ENCODE data around the gene RPS6KA2.

The RPS6KA2 gene

GRCh38 chr6:166523782-166524559, 103.1 kb downstream of the RPS6KA2 start:
- DNase-seq = no peak

DNA sequence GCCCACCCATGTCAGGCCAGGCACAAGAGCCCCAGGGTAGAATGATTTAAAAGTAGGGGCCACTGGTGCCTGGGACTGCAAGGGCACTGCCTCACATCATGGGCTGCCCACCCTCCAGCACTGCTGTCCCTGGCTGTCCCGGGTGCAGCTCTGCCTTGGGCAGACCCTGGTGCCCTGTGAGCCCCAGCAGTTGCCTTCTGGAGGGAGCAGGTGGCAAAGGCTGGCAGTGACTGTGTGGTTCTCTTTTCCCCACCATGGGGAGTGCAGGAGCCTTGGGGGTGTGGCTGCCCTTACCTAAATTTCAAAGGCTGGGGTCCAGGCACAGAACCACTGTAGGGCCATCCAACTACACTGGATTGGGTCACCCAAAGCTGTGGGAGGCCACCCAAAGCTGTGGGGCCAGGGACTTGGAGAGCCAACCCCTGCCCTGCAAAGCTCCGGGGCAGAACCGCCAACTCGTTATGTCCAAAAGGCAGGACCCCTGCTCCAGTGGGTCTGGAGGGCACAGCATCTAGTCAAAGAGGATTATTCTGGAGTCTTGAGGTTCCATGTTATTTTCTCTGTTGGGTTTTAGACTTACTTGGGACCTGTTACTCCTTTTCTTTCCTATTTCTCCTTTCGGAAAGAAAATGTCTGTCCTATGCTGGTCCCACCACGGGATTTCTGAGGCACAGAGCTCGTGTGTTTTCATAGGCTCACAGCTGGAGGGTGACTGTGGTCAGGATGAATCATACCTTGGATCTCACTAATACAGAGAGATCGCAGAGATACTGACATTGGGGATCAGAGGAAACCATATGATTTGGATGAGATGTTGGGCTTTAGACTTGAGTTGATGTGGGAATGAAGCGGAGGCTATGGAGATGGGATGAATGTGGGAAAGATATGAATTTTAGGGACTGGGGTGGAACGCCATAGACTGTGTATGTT, 105.9 kb downstream of the RPS6KA2 start:
- DNase-seq = no peak

- no peak for DNase-seq
Measured at GRCh38 chr6:166516251-166516884, 110.7 kb downstream of the RPS6KA2 start.

GRCh38 chr6:166515072-166515810, 111.8 kb downstream of the RPS6KA2 start:
- DNase-seq = no peak

- DNase-seq = no peak
Measured at GRCh38 chr6:166514196-166514595, 112.9 kb downstream of the RPS6KA2 start.

- no peak for DNase-seq
Measured at GRCh38 chr6:166512567-166512966, 114.5 kb downstream of the RPS6KA2 start.

DNA sequence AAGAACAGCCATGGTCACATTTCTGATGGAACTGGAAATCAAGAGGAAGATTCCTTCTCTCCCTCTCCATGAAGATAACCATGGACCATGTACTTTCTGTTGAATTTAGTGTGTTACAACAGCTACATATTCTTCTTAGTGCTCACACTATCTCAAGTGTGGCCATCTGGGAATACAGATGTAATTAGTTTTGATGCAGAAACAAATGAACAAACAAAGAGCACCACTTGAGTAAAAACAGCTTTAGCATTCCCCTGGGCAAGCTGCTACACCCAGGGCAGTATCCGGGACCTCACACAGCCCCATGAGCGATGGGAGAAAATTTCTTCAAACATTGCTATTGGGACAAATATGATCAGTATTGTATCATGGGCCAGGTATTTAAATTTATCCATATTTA, 115.7 kb downstream of the RPS6KA2 start:
- peak; percentile 2 for DNase-seq

- no peak for DNase-seq
Measured at GRCh38 chr6:166509193-166509592, 117.9 kb downstream of the RPS6KA2 start.

DNA sequence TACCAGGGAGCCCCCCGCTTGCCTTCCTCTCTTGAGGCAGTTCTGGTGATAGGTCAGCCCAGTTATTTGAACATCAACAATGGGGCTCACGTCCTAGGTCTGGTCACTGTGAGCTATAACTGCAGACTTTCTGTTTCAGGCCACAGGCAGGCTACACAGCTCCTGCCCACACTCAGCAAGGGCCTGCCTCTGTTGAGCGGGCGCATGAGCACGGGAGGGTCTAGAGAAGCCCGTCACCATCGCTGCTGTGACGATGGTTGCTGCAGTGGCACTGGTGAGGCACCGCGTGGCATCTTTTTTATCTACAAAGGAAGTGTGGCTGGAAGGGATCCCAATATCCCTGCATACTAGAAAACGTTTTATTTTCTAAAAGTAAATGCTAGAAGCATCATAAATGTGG, 118.3 kb downstream of the RPS6KA2 start:
- DNase-seq = no peak

GRCh38 chr6:166507809-166508564, 119.1 kb downstream of the RPS6KA2 start:
- no peak for DNase-seq

DNA sequence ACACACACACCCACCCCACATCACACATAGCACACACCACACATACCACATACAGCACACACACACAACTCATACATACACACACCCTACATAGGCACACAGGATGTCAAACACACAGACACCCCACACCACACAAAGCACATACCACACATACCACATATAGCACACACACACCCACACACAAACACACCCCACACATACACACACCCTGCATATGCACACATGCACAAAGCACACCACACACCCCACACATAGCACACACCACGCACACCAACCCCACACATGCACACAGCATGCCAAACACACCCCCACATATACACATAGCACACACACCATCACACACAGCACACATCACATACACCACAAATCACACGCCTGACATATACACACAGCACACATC, 119.7 kb downstream of the RPS6KA2 start:
- no peak for DNase-seq

DNA sequence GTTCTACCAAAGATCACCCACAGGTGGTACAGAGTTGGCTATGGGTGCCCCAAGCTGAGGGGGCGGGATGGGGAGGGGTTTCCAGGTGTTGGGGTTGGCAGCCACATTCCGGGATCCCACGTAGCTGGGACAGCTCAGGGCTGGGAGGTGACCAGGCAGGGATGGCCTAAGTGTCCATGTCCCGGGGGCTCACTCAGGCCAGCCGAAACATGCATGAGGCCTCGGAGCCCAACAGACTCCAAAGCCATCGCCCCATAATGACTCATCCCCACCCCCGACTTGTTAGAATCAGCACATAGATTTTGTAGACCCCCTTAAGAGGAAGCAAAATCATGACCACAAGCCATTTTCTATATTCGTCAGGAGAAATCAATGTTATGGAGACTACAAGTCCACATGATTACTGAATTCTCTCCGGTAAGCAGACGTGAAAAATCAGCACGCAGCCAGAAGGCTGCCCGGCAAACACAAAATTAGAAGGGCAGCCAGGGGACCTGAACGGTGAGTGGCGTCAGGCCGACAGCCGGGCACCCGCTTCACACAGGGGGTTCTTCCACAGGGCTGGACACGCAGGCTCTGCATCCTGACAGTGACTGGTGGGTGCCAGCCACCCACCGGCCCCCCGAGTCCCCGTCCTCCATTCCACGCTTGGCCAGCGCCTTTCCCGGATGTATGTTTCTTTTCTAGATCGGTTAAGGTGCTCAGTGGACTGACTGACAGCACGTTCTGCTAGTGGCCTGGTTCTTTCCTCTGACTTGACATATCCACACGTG, 121.7 kb downstream of the RPS6KA2 start:
- no peak for DNase-seq

DNA sequence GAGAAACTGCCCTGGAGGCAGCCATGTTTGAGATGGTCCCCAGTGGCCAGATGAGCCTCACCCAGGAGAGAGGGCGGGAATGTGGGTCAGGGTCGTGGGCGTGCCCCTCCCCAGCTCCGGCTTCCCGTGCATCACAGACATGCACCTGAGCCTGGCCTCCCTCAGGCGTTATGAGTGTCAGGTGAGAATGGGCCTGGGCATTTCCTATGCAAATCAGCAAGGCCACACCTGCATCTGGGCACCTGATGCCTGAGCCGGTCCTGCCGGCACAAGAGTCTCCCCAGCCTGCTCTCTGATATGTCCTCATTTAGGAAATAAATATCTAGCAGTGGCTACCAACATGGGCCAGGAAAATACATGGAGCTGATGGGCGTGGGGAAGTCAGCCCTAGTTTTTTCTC, 123.0 kb downstream of the RPS6KA2 start:
- no peak for DNase-seq

- no peak for DNase-seq
Measured at GRCh38 chr6:166503167-166503744, 123.8 kb downstream of the RPS6KA2 start.

- DNase-seq = no peak
Measured at GRCh38 chr6:166502453-166502852, 124.6 kb downstream of the RPS6KA2 start.

GRCh38 chr6:166501246-166501645, 125.8 kb downstream of the RPS6KA2 start:
- no peak for DNase-seq

GRCh38 chr6:166500246-166500645, 126.8 kb downstream of the RPS6KA2 start:
- DNase-seq = no peak

- DNase-seq = no peak
Measured at GRCh38 chr6:166499350-166500163, 127.5 kb downstream of the RPS6KA2 start.

GRCh38 chr6:166498661-166499349, 128.2 kb downstream of the RPS6KA2 start:
- DNase-seq = no peak

Data from NCI-H1436 (cell line).